GM12875 (cell line): ENCODE results near the gene PNO1.
A peak's percentile ranks its signal among the peaks of the same experiment; 100 is the strongest.

Experiments
- H3K4me3 ChIP-seq: one replicate; pipeline ENCODE4 v1.5.1; 2011; ENCODE audit warnings: low read depth, low read length, control low read depth
- CTCF ChIP-seq: IDR thresholded peaks from 2 replicates; pipeline ENCODE4 v1.5.1; 2011; ENCODE audit warnings: low read depth, mild to moderate bottlenecking, control low read depth, inconsistent platforms, low read length, moderate library complexity, borderline replicate concordance; ENCODE audit not compliant: insufficient read depth

Gene PNO1

GRCh38 chr2:68223419-68223818 is 65.7 kb downstream of the PNO1 start:
- TF ChIP-seq CTCF, result no peak
- no peak overlapping the region for H3K4me3 ChIP-seq

- no peak overlapping the region for H3K4me3 ChIP-seq
- TF ChIP-seq CTCF, result peak; percentile 49; the same call in 1 of the 2 replicates
Observed at GRCh38 chr2:68225119-68225632, 67.5 kb downstream of the PNO1 start.
